ENCODE data around the gene POLD3. TPM values are rescaled to one million over a fixed set of nuclear protein-coding genes. Genes with fewer than 3 reads are reported as not detected.

The POLD3 gene
- total and polyA plus RNA-seq, 10 of the 15 experiments (the other 5 are each of a cell fraction or from before 2014, with no cell fraction given) = 23.8 to 63.7 (median 38.7) TPM

DNA sequence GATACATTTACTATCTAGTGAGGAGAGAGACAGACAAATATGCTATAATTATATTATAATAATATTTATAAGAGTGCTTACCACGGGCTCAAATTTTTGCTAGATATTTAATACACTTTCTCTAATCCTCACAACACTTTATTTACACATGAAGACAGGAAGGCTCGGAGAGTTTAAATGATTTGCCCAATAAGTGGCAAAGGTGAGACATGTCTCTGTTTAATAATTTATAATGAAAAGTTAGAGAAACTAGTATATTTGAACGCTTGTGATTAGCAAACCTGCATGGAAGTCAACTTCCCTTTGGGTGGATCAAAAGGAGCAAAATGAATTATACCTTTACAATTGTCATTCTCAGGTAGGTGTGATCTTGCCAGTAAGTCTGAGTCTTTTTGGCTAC lies 55.4 kb downstream of the POLD3 start (continued):
- TF ChIP-seq CTCF (IDR thresholded peaks at IDR 0.05 in 2 of 3, conservative IDR thresholded peaks at IDR 0.05 in 1 of 3; ENCODE audit: control insufficient read depth in 2 of 3, extremely low read depth in 1 of 3, insufficient read depth in 1 of 3, low read depth in 3 of 3, low read length in 3 of 3) (no peak), STAT3 (IDR thresholded peaks at IDR 0.05; ENCODE audit: low read depth, low read length) (no peak), SP1 (IDR thresholded peaks at IDR 0.05; ENCODE audit: low read depth, low read length) (no peak), SUPT20H (IDR thresholded peaks at IDR 0.05; ENCODE audit: borderline replicate concordance, control insufficient read depth, low read depth, low read length) (no peak), EED (IDR thresholded peaks at IDR 0.05; ENCODE audit: low read depth) (no peak), SPI1 (IDR thresholded peaks at IDR 0.05; ENCODE audit: borderline replicate concordance, insufficient read depth, low read depth, low read length) (no peak), IKZF2 (IDR thresholded peaks at IDR 0.05) (no peak), NFXL1 (IDR thresholded peaks at IDR 0.05; ENCODE audit: borderline replicate concordance) (no peak)

DNA sequence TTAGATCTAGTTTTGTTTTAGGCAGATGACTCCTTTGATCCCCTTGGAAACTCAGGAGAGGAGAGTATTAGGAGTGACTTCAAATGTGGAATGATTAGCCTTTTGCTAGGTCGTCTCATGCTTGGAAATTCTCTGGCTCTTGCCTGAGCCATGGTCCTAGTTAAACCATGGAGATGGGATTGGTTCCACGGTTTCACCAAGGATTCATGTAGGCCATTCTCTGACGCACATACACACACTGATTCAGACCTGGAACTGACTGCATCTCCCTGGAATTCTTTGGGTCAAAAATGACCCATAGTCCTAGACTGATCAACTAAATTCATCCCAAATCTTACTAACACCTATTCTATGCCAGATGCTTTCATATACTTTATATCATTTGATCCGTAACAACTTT lies 56.5 kb downstream of the POLD3 start:
- Histone ChIP-seq H3K4me3 (no peak overlapping the region), H3K9me3 (replicated peaks; ENCODE audit: control insufficient read depth, insufficient read depth, low read length) (no peaks in the 10 kb centered on the region), H2AFZ (ENCODE audit: control insufficient read depth, low read depth, low read length) (no peak overlapping the region), H4K20me1 (ENCODE audit: control insufficient read depth, insufficient read depth) (no peaks in the 10 kb centered on the region), H3K9ac (ENCODE audit: control insufficient read depth, insufficient read depth, low read length) (no peak overlapping the region), H3K36me3 (ENCODE audit: control insufficient read depth in 2 of 2, insufficient read depth in 2 of 2, low read length in 1 of 2) (peaks cover 0 to 10% of the 10 kb centered on the region in 2 experiments; a peak in 1 of 4 replicates), H3K4me2 (ENCODE audit: control insufficient read depth, insufficient read depth) (no peak overlapping the region), H3K27ac (ENCODE audit: control insufficient read depth, insufficient read depth) (no peak overlapping the region), H3K79me2 (ENCODE audit: control insufficient read depth, insufficient read depth, low read length) (no peaks in the 10 kb centered on the region), H3K4me1 (ENCODE audit: control insufficient read depth, insufficient read depth, low read length) (no peaks in the 10 kb centered on the region), H3K27me3 (replicated peaks in 1 of 2; ENCODE audit: control insufficient read depth in 2 of 2, insufficient read depth in 2 of 2, low read length in 1 of 2) (no peaks in the 10 kb centered on the region)
- no peak for TF ChIP-seq ATF7 (IDR thresholded peaks at IDR 0.05; ENCODE audit: low read depth)
- no peak for TF ChIP-seq POU2F2 (IDR thresholded peaks at IDR 0.05; ENCODE audit: borderline replicate concordance, low read depth, low read length)
- no peak for TF ChIP-seq ASH2L (IDR thresholded peaks at IDR 0.05; ENCODE audit: borderline replicate concordance, low read depth)
- TF ChIP-seq NFYA (IDR thresholded peaks at IDR 0.05; ENCODE audit: borderline replicate concordance, low read depth, low read length) = no peak
- no peak for TF ChIP-seq SMARCA5 (IDR thresholded peaks at IDR 0.05)
- ChIA-PET RAD21 (ENCODE audit: unreplicated experiment) (no interaction called here), POLR2A (no interaction called here), SMC1A (ENCODE audit: uncharacterized antibody, unreplicated experiment) (no interaction called here), CTCF (no interaction called here)
- ATAC-seq (no peak), DNase-seq (ENCODE audit: low read depth, low spot score) (no peak), FAIRE-seq (no peak)
- no TSS peak for BruUV-seq (replicated peaks)
- intact Hi-C loops (cut with micrococcal nuclease; ENCODE audit: unreplicated experiment) = no loop called here
- WGBS (ENCODE audit: insufficient coverage, insufficient replicate concordance, low lambda C conversion rate, missing lambda C conversion rate) = 99% methylated on average over 4 of the region's 4 CpGs
- in situ Hi-C loops (cut with MboI) = no loop called here
